Stomach (tissue), 4 donors: Measurements from ENCODE around the gene RBM19.

Experiments
- CTCF ChIP-seq, 7 experiments: fragments of 450-650 bp in 4 of 7; fragments of 200-600 bp in 3 of 7; sonication (generic) in 3 of 7; IDR thresholded peaks; one replicate each; pipeline ENCODE4 v1.5.1; 2016 to 2019; ENCODE audit warnings: antibody characterized with exemption in 7 of 7, control low read depth in 2 of 7, mild to moderate bottlenecking in 1 of 7
- POLR2A ChIP-seq, 4 donors: fragments of 450-650 bp; IDR thresholded peaks; one replicate each; pipeline ENCODE4 v1.6.1; 2016; ENCODE audit warnings: antibody characterized with exemption in 4 of 4, control low read depth in 2 of 4, mild to moderate bottlenecking in 1 of 4, moderate library complexity in 1 of 4
- POLR2AphosphoS5 ChIP-seq, 3 donors: sonication (generic); formaldehyde crosslinking; IDR thresholded peaks; one replicate each; pipeline ENCODE4 v1.6.1; 2016; ENCODE audit warnings: antibody characterized with exemption in 3 of 3

GRCh38 chr12:114011711-114012110 lies 45.6 kb upstream of the RBM19 start:
- TF ChIP-seq CTCF (IDR thresholded peaks at IDR 0.05) (no peak), POLR2A (IDR thresholded peaks at IDR 0.05) (no peak), POLR2AphosphoS5 (IDR thresholded peaks at IDR 0.05) (no peak)
